Panc1 (cell line): Measurements from ENCODE around the gene LRRC8E. TPM values are rescaled to one million over a fixed set of nuclear protein-coding genes. Genes with fewer than 3 reads are reported as not detected.

Source experiments
- ATAC-seq: fragments of 200-7000 bp; cut with Tn5 transposase; 2 replicates; pipeline ENCODE4 v1.9.1; 2020; ENCODE audit warnings: mild to moderate bottlenecking, moderate library complexity
- BruUV-seq: library from RNA; stranded (reverse); fragments of 400-500 nt; replicated peaks from 2 replicates; lab custom pipeline; 2021; lab: Mats Ljungman, UMichigan
- CTCF ChIA-PET: fragments of 300-600 bp; sonication (Branson Sonifier 250); formaldehyde crosslinking; loops from one replicate; lab custom pipeline; 2022; ENCODE audit warnings: antibody characterized with exemption; lab: Charles Lee
- POLR2A ChIA-PET: fragments of 300-600 bp; sonication (Branson Sonifier 250); formaldehyde crosslinking; loops from one replicate; lab custom pipeline; 2022; ENCODE audit warnings: antibody characterized with exemption; lab: Charles Lee
- DNase-seq: peaks from one replicate; pipeline ENCODE4 v3.0.0-alpha.2; 2010; ENCODE audit warnings: low read depth, low spot score
- H3K27ac ChIP-seq: 2 replicates; pipeline ENCODE4 v1.5.1; 2011; ENCODE audit warnings: mild to moderate bottlenecking, low read length, inconsistent platforms
- H3K27me3 ChIP-seq: fragments of 200-500 bp; sonication (Bioruptor generic); 2 replicates; pipeline ENCODE4 v1.6.0; 2014; ENCODE audit warnings: low read length, inconsistent platforms; ENCODE audit not compliant: control insufficient read depth, insufficient read depth
- H3K36me3 ChIP-seq: fragments of 200-500 bp; sonication (Bioruptor generic); 2 replicates; pipeline ENCODE4 v1.5.1; 2014; ENCODE audit warnings: inconsistent platforms, mild to moderate bottlenecking, low read length, moderate library complexity; ENCODE audit not compliant: control insufficient read depth, insufficient read depth
- H3K4me1 ChIP-seq: 2 replicates; pipeline ENCODE4 v1.5.1; 2011; ENCODE audit warnings: inconsistent platforms, mild to moderate bottlenecking, low read length, moderate library complexity; ENCODE audit not compliant: control insufficient read depth, insufficient read depth
- H3K4me3 ChIP-seq, 2 experiments: 2 replicates each; pipeline ENCODE4 v1.5.1; 2011 to 2012; ENCODE audit warnings: low read depth in 2 of 2, low read length in 2 of 2, mild to moderate bottlenecking in 2 of 2, inconsistent platforms in 1 of 2, moderate library complexity in 1 of 2
- H3K9me3 ChIP-seq: fragments of 200-500 bp; sonication (Bioruptor generic); 2 replicates; pipeline ENCODE4 v1.5.1; 2014; ENCODE audit warnings: low read depth, mild to moderate bottlenecking, inconsistent platforms, low read length, moderate library complexity; ENCODE audit not compliant: control insufficient read depth, insufficient read depth
- CTCF ChIP-seq: fragments of 450-650 bp; IDR thresholded peaks from 2 replicates; pipeline ENCODE4 v1.5.1; 2017; ENCODE audit warnings: mild to moderate bottlenecking
- POLR2AphosphoS5 ChIP-seq: IDR thresholded peaks from 2 replicates; pipeline ENCODE4 v1.6.1; 2012; ENCODE audit warnings: mild to moderate bottlenecking, low read depth, low read length, moderate library complexity
- REST ChIP-seq, 2 experiments: IDR thresholded peaks; 2 replicates each; pipeline ENCODE4 v1.6.1; 2011 to 2012; ENCODE audit warnings: low read depth in 2 of 2, control low read depth in 1 of 2, low read length in 1 of 2, mild to moderate bottlenecking in 1 of 2, moderate library complexity in 1 of 2; ENCODE audit not compliant: insufficient read depth in 1 of 2
- SIN3A ChIP-seq: IDR thresholded peaks from 2 replicates; pipeline ENCODE4 v1.6.1; 2012; ENCODE audit warnings: low read depth, mild to moderate bottlenecking, low read length, moderate library complexity, borderline replicate concordance; ENCODE audit not compliant: insufficient read depth
- TCF7L2 ChIP-seq: IDR thresholded peaks from 2 replicates; pipeline ENCODE4 v1.6.1; 2011; ENCODE audit warnings: mild to moderate bottlenecking, low read depth, low read length, inconsistent platforms
- in situ Hi-C: cut with HindIII; loops from 2 replicates; pipeline ENCODE4 v1.10.0; 2016; ENCODE audit warnings: low sequenced_read_pairs, low pct_unique_long_range_greater_than_20kb
- intact Hi-C: fragments of 100-400 bp; cut with micrococcal nuclease; formaldehyde crosslinking; loops from one replicate; pipeline ENCODE4 v1.10.0; 2022; ENCODE audit not compliant: unreplicated experiment
- total RNA-seq: library from RNA; stranded (reverse); gene quantifications from one replicate; pipeline ENCODE4 v1.2.1, GENCODE V29; 2021; ENCODE audit not compliant: unreplicated experiment

LRRC8E gene
- total RNA-seq, 1 experiment from 2014 or later, result 5.0 TPM

- Histone ChIP-seq H3K4me3 (peak within 1 kb of the TSS; percentile 92 to 96), H3K4me1 (no peaks in the 10 kb centered on the region), H3K9me3 (no peaks in the 10 kb centered on the region), H3K27me3 (no peaks in the 10 kb centered on the region), H3K36me3 (peaks cover 4% of the 10 kb centered on the region), H3K27ac (peak within 1 kb of the TSS; percentile 86)
- peak; percentile 99 for ATAC-seq
- ChIA-PET POLR2A (interaction anchor here (1.0 to 1.4 kb wide), 3 partner anchors 13 to 27 kb away, joined by 3 to 4 read pairs (median 3); no protein-coding TSS in a partner anchor), CTCF (interaction anchor here (0.5 to 0.9 kb wide), 5 partner anchors 126 to 685 kb away, joined by 3 to 7 read pairs (median 5); no protein-coding TSS in a partner anchor)
- intact Hi-C loops (loop anchor here (1.0 kb wide), 1 partner anchor 310 kb away; no protein-coding TSS in a partner anchor), in situ Hi-C loops (no loop called here)
- BruUV-seq, result no TSS peak
- TF ChIP-seq POLR2AphosphoS5, result peak; percentile 89
- peak; percentile 53; the same call in 1 of the 2 replicates for TF ChIP-seq SIN3A
- peak in 1 of 2 experiments; percentile 35; a peak in 1 of 4 replicates for TF ChIP-seq REST (IDR thresholded peaks at IDR 0.05; ENCODE audit: insufficient read depth in 1 of 2, low read depth in 2 of 2, low read length in 1 of 2)
- TF ChIP-seq TCF7L2, result no peak
- no peak for TF ChIP-seq CTCF
- peak; percentile 95 for DNase-seq
These were observed 55.3 kb downstream of the LRRC8E start, which contains the start of gene TIMM44 for GRCh38 chr19:7943444-7944176. TSS of gene TIMM44 (minus strand) at chr19:7943666. CDS start at chr19:7943651, 15 bp downstream.

GRCh38 chr19:7944177-7944761 lies 56.0 kb downstream of the LRRC8E start:
- H3K4me1 ChIP-seq, result no peaks in the 10 kb centered on the region
- in situ Hi-C loops, result no loop called here
- ChIA-PET POLR2A (interaction anchor here (1.0 to 1.4 kb wide), 3 partner anchors 14 to 27 kb away, joined by 3 to 4 read pairs (median 3); no protein-coding TSS in a partner anchor), CTCF (interaction anchor here (0.5 to 1.2 kb wide), 9 partner anchors 9 to 303 kb away, joined by 3 to 7 read pairs (median 3); partner anchors contain the start of gene SNAPC2)
- ATAC-seq, result peak; percentile 73
- H3K9me3 ChIP-seq, result no peaks in the 10 kb centered on the region
- intact Hi-C loops, result loop anchor here (1.0 kb wide), 1 partner anchor 309 kb away; no protein-coding TSS in a partner anchor
- H3K27ac ChIP-seq, result peak overlapping the region; percentile 85
- peak overlapping the region; percentile 78 to 92 for H3K4me3 ChIP-seq
- BruUV-seq, result TSS peak; percentile 98
- peaks cover 4% of the 10 kb centered on the region for H3K36me3 ChIP-seq
- no peaks in the 10 kb centered on the region for H3K27me3 ChIP-seq
- TF ChIP-seq POLR2AphosphoS5 (no peak; the same call in 1 of the 2 replicates), CTCF (peak; percentile 85), REST (IDR thresholded peaks at IDR 0.05; ENCODE audit: insufficient read depth in 1 of 2, low read depth in 2 of 2, low read length in 1 of 2) (peak in 1 of 2 experiments; percentile 58; a peak in 1 of 4 replicates), SIN3A (peak; percentile 23; the same call in 1 of the 2 replicates)
- no peak for DNase-seq
